Measurements from ENCODE around the gene REPS1. TPM values are rescaled to one million over a fixed set of nuclear protein-coding genes. Genes with fewer than 3 reads are reported as not detected.

Gene REPS1
- polyA plus RNA-seq, 1 experiment, result 27.2 TPM

DNA sequence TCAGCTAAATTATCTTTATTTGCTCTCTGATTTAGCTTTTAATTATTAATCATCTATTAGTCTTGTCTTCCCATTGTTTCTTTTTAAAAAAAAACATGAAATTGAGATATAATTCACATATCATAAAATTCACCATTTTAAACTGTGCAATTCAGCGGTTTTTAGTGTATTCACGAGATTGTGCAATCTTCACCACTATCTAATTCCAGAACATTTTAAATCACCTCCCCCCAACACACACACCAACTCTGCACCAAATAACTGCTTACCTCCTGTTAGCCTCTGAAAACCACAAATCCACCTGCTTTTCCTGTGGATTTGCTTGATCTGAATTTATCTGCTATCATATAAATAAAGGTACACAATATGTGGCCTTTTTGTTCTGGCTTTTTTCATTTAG, 31.7 kb upstream of the REPS1 start:
- TF ChIP-seq CTCF (IDR thresholded peaks at IDR 0.05; ENCODE audit: insufficient read depth, low read depth, low read length), result no peak
- no peak overlapping the region for H3K4me3 ChIP-seq (ENCODE audit: low read depth, low read length)
- ChIA-PET CTCF (interaction anchor here (0.6 kb wide), 1 partner anchor 17 kb away, joined by 3 read pairs; no protein-coding TSS in a partner anchor), POLR2A (no interaction called here)
- no peak for DNase-seq (ENCODE audit: low read depth)
- no peaks in the 10 kb centered on the region for H3K36me3 ChIP-seq (ENCODE audit: control insufficient read depth, insufficient read depth, low read length)
- no peaks in the 10 kb centered on the region; the same call in 1 of the 2 replicates for H3K27me3 ChIP-seq (ENCODE audit: control insufficient read depth, insufficient read depth, low read length)

GRCh38 chr6:139017227-139017626, 29.2 kb upstream of the REPS1 start:
- ChIA-PET POLR2A (no interaction called here), CTCF (no interaction called here)
- TF ChIP-seq CTCF (IDR thresholded peaks at IDR 0.05; ENCODE audit: insufficient read depth, low read depth, low read length), result no peak
- Histone ChIP-seq H3K36me3 (ENCODE audit: control insufficient read depth, insufficient read depth, low read length) (no peaks in the 10 kb centered on the region), H3K4me3 (ENCODE audit: low read depth, low read length) (no peak overlapping the region), H3K27me3 (ENCODE audit: control insufficient read depth, insufficient read depth, low read length) (no peaks in the 10 kb centered on the region; the same call in 1 of the 2 replicates)
- DNase-seq (ENCODE audit: low read depth), result no peak

DNA sequence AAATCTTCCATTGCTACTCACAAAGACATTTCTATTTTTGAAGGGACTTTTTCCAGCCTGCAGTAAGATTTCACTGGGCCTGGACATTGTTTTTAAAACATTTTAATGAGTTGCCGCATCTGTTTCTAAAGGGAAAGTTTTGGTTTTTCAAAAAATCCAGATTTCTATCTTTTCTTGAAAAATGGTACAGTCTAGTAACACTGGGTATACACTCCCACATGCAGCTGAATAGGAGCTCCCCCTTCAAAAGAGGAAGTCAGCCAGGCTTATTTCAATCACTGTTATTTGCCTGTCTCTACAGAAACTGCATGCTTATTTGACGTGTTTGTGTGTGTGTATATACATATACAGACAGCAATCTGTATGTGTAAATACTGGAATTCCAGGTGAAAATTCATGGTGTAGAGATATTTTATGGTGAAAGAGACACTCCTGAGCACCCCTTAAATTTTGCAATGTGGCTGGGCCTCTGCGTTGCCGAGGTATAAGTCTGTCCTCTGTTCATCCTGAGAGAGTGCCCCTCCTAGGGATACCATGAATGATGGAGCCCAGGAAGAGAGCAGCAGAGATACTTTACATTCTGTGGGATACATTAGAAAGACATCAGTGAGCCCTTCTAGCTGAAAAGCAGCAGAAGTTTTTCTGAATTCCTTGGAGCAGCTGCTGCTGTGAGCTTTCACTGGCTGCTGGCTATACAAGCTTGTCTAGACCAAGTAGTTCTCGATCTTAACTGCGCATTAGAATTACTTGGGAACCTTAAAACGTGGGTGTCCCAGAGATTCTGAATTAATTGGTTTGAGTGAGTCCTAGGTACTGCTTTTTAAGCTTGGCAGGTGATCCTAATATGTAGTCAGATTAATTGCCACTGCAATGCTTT, 28.5 kb upstream of the REPS1 start:
- ChIA-PET CTCF (no interaction called here), POLR2A (no interaction called here)

GRCh38 chr6:139014945-139015344, 26.9 kb upstream of the REPS1 start:
- Histone ChIP-seq H3K36me3 (ENCODE audit: control insufficient read depth, insufficient read depth, low read length) (no peaks in the 10 kb centered on the region), H3K4me3 (ENCODE audit: low read depth, low read length) (no peak overlapping the region), H3K27me3 (ENCODE audit: control insufficient read depth, insufficient read depth, low read length) (no peaks in the 10 kb centered on the region; the same call in 1 of the 2 replicates)
- TF ChIP-seq CTCF (IDR thresholded peaks at IDR 0.05; ENCODE audit: insufficient read depth, low read depth, low read length), result no peak
- no peak for DNase-seq (ENCODE audit: low read depth)
- POLR2A ChIA-PET, result no interaction called here
- CTCF ChIA-PET, result interaction anchor here (0.6 to 0.9 kb wide), 2 partner anchors 193 to 199 kb away, joined by 3 read pairs; no protein-coding TSS in a partner anchor

More for the DNA sequence above, 28.5 kb upstream of the REPS1 start:
- TF ChIP-seq CTCF (IDR thresholded peaks at IDR 0.05; ENCODE audit: insufficient read depth, low read depth, low read length), result no peak
- no peak for DNase-seq (ENCODE audit: low read depth)
- Histone ChIP-seq H3K36me3 (ENCODE audit: control insufficient read depth, insufficient read depth, low read length) (no peaks in the 10 kb centered on the region), H3K27me3 (ENCODE audit: control insufficient read depth, insufficient read depth, low read length) (no peaks in the 10 kb centered on the region; the same call in 1 of the 2 replicates), H3K4me3 (ENCODE audit: low read depth, low read length) (no peak overlapping the region)

DNA sequence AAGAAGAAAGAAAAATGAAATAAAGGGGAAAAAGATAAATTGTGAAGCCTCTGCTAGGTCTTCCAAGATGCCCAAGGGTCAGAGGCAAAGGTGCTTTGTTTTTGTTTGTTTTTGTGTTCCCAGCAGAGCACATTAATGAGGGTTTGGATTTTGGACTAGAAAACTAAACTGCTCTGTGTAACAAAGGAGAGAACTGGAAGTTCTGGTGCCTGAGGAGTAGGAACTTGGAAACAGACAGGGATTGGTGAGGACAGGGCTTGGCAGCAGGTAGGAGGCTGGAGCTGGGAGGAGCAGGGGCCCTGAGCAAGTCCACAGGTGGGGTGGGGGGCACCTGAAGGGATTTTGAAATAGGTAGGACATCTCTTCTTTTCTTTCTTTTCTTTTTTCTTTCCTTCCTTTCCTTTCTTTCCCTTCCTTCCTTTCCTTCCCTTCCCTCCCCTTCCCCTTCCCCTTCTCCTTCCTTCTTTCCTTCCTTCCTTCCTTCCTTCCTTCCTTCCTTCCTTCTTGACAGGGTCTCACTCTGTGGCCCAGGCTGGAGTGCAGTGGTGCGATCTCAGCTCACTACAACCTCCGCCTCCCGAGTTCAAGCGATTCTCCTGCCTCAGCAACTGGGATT, 25.2 kb upstream of the REPS1 start:
- Histone ChIP-seq H3K4me3 (ENCODE audit: low read depth, low read length) (no peak overlapping the region), H3K27me3 (ENCODE audit: control insufficient read depth, insufficient read depth, low read length) (no peaks in the 10 kb centered on the region; the same call in 1 of the 2 replicates), H3K36me3 (ENCODE audit: control insufficient read depth, insufficient read depth, low read length) (no peaks in the 10 kb centered on the region)
- ChIA-PET POLR2A (no interaction called here), CTCF (interaction anchor here (1.1 kb wide), 1 partner anchor 24 kb away, joined by 3 read pairs; no protein-coding TSS in a partner anchor)
- DNase-seq (ENCODE audit: low read depth), result no peak
- no peak for TF ChIP-seq CTCF (IDR thresholded peaks at IDR 0.05; ENCODE audit: insufficient read depth, low read depth, low read length)
